ENCODE data around the gene GAN.

GRCh38 chr16:81410643-81411293 lies 96.0 kb downstream of the GAN start:
- TF ChIP-seq EZH2 (IDR thresholded peaks at IDR 0.05; ENCODE audit: insufficient read depth, poor library complexity, severe bottlenecking) (no peak), EZH2phosphoT487 (IDR thresholded peaks at IDR 0.05; ENCODE audit: insufficient read depth, low read depth) (no peak)

Measured in GM23248 (cell line).